ENCODE data around the gene RICTOR.

Gene RICTOR

DNA sequence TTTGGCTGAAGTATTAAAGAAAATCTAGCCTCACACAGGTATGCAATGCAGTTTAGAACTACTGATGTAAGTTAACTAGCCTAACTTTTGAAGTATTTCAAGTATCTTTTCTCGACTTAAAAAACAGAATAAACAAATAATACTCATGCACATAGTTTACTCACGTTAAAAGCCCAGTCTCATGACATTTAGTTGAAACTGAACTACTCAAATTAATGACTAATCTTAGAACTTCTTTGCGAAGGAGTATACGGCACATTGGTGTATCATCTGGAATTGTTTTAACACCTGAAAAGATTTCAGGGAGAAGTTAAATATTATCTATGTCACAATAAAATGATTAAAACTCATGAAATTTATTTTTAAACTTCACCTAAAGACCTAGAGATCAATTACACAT lies 129.9 kb downstream of the RICTOR start:
- DNase-seq (ENCODE audit: low read depth) = no peak
- TF ChIP-seq, protein P1, sequence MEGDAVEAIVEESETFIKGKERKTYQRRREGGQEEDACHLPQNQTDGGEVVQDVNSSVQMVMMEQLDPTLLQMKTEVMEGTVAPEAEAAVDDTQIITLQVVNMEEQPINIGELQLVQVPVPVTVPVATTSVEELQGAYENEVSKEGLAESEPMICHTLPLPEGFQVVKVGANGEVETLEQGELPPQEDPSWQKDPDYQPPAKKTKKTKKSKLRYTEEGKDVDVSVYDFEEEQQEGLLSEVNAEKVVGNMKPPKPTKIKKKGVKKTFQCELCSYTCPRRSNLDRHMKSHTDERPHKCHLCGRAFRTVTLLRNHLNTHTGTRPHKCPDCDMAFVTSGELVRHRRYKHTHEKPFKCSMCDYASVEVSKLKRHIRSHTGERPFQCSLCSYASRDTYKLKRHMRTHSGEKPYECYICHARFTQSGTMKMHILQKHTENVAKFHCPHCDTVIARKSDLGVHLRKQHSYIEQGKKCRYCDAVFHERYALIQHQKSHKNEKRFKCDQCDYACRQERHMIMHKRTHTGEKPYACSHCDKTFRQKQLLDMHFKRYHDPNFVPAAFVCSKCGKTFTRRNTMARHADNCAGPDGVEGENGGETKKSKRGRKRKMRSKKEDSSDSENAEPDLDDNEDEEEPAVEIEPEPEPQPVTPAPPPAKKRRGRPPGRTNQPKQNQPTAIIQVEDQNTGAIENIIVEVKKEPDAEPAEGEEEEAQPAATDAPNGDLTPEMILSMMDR (conservative IDR thresholded peaks at IDR 0.05; ENCODE audit: low read depth, low read length) = no peak
- H3K4me3 ChIP-seq (ENCODE audit: low read length) = no peak overlapping the region

DNA sequence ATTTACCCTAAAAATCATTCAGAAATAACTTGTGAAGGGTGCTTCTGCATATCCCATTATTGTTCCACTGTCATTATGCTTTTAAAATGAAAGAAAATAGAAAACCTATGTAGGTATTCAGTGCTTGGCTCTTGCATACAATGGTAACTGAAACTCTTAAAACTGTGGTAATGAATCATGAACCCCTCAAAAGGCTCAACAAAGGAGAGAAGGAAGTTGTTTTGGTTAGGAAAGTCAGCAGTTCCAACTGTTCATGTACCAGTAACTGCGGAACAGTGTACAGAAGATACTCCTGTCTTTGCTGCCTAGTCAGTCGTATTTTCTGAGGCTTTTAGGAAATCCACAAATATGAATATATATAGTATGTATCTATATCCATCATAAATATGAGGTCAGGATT lies 132.3 kb downstream of the RICTOR start:
- DNase-seq (ENCODE audit: low read depth) = no peak
- H3K4me3 ChIP-seq (ENCODE audit: low read length) = no peak overlapping the region
- TF ChIP-seq, protein P1 (conservative IDR thresholded peaks at IDR 0.05; ENCODE audit: low read depth, low read length) = no peak

DNA sequence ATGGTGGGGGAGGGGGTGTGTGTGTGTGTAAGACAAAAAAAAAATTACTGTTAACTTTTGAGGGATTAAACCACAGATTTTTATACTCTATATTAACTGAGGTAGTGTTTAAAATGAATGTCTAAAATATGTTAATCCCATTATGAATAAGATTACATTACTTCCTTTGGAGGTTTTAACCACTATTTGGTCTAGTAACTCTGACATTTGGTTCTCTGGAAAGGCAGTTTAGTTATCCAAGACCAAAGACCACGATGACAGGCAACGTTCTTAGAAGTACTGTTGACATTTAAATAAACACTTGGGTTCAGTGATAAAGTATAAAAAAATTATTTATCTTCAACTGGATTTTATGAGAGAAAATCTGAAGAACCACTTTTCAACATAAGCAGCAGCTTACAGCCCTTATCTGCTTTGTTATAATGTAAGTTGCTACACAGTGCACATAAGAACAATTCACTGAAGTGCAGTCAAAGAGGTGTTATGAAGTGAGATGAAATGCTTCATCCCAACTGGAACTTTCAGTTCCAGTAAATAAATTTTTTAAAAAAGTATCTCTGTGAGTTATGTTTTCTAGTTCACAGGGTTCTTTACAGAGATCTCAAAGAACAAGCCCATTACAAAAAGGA lies 133.9 kb downstream of the RICTOR start:
- DNase-seq (ENCODE audit: low read depth) = no peak
- no peak overlapping the region for H3K4me3 ChIP-seq (ENCODE audit: low read length)
- TF ChIP-seq, protein P1 (conservative IDR thresholded peaks at IDR 0.05; ENCODE audit: low read depth, low read length) = no peak

DNA sequence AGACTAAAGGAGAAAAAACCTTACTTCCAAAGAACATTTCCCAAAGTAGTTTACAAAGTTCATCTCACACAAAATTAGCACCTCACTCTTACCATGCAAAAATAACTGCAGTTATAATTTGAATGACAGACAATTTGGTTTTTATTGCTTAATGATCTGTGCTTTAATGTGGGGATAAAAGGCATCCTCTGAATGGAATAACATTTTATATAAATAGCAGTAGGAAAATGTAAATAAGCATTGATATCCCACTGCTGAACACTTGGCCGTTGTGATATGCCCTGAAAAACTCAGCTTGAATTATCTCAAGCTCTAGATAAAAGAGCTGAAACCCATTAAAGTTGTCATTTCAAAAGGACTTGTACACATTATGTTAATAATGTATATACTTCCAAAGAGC lies 135.2 kb downstream of the RICTOR start:
- TF ChIP-seq, protein P1 (conservative IDR thresholded peaks at IDR 0.05; ENCODE audit: low read depth, low read length) = no peak
- DNase-seq (ENCODE audit: low read depth) = no peak
- H3K4me3 ChIP-seq (ENCODE audit: low read length) = no peak overlapping the region

DNA sequence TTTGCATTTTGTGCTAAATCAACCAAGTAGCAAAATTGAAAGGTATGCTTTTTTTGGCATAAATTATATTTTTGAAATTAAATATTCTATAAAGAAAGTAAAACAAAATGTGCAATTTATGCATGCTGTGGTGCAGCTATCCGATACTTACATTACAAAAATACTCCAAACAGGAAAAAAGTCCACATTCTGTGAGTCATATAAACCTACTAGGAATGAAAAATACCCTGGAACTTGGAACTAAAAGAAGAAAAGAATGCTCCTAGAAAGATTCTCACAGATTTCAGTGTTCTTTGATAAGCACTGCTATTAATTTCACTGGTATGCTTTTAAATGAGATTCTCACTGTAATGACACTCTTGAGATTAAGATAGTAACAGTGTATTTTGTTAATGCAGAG lies 135.8 kb downstream of the RICTOR start:
- TF ChIP-seq, protein P1 (conservative IDR thresholded peaks at IDR 0.05; ENCODE audit: low read depth, low read length) = no peak
- no peak overlapping the region for H3K4me3 ChIP-seq (ENCODE audit: low read length)
- no peak for DNase-seq (ENCODE audit: low read depth)

DNA sequence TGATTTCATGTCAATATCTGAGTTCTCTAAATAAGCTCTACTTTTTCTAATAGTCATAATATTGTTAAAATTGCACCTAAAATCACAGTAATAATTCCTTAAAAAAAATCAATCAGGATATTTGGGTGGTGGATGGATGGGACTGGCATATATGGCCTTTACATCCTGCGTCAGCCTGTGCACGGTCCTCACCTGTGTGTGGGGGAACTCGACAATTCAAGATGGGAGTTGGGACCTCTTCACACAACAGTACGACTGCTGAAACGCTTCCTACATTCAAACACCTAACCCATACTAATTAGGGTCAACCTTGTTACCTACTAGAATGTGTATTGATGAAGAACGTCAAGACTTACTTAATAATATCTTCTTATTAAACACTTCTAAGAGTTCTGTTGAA lies 137.9 kb downstream of the RICTOR start:
- TF ChIP-seq, protein P1 (conservative IDR thresholded peaks at IDR 0.05; ENCODE audit: low read depth, low read length) = no peak
- DNase-seq (ENCODE audit: low read depth) = no peak
- H3K4me3 ChIP-seq (ENCODE audit: low read length) = no peak overlapping the region

DNA sequence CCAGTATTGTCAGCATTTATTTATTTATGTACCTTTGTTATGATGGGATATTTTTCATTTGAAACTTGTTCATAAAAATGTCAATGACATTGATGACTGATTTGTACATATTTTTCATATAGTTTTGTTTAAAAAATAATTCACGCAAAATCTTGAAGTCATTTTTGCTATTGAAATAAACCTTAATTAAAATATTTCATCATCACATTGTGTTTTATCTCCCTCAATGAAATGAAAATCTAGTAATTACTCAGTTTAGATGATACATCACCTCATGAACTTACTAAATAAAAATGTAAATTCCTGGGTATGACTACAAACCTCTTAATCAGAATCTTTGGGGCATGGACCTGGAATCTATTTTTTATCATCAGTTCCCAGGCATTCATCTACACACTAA lies 138.8 kb downstream of the RICTOR start:
- TF ChIP-seq, protein P1 (conservative IDR thresholded peaks at IDR 0.05; ENCODE audit: low read depth, low read length) = no peak
- H3K4me3 ChIP-seq (ENCODE audit: low read length) = no peak overlapping the region
- no peak for DNase-seq (ENCODE audit: low read depth)
